ENCODE data around the gene AHNAK2.
"Not testable (repeated sequence)": the region's sequence is repeated elsewhere in the genome, so short reads cannot be mapped to it uniquely, and the experiment has no call there.

AHNAK2 gene

GRCh38 chr14:104971447-104972240 lies 6.5 kb downstream of the AHNAK2 start:
- DNase-seq = no peak

GRCh38 chr14:104970231-104971068 lies 7.7 kb downstream of the AHNAK2 start:
- DNase-seq = no peak

- DNase-seq = no peak
Observed at GRCh38 chr14:104969741-104970230, 8.4 kb downstream of the AHNAK2 start.

- no peak for DNase-seq
Observed at GRCh38 chr14:104968541-104969401, 9.4 kb downstream of the AHNAK2 start.

- no peak for DNase-seq
Observed at GRCh38 chr14:104968153-104968527, 10.0 kb downstream of the AHNAK2 start.

GRCh38 chr14:104967386-104968152 lies 10.6 kb downstream of the AHNAK2 start:
- DNase-seq = no peak

GRCh38 chr14:104966981-104967385 lies 11.2 kb downstream of the AHNAK2 start:
- DNase-seq = no peak

GRCh38 chr14:104966261-104966865 lies 11.8 kb downstream of the AHNAK2 start:
- DNase-seq = no peak

GRCh38 chr14:104965561-104966231 lies 12.5 kb downstream of the AHNAK2 start:
- no peak for DNase-seq

- no peak for DNase-seq
Observed at GRCh38 chr14:104964546-104964945, 13.6 kb downstream of the AHNAK2 start.

- no peak for DNase-seq
Observed at GRCh38 chr14:104957146-104958113, 20.7 kb downstream of the AHNAK2 start.

GRCh38 chr14:104956290-104956890 lies 21.8 kb downstream of the AHNAK2 start:
- DNase-seq = no peak

- no peak for DNase-seq
Observed at GRCh38 chr14:104955396-104955770, 22.8 kb downstream of the AHNAK2 start.

- no peak for DNase-seq
Observed at GRCh38 chr14:104954746-104955395, 23.3 kb downstream of the AHNAK2 start.

- DNase-seq = no peak
Observed at GRCh38 chr14:104953896-104954656, 24.1 kb downstream of the AHNAK2 start.

- DNase-seq = no peak
Observed at GRCh38 chr14:104953097-104953496, 25.1 kb downstream of the AHNAK2 start.

- DNase-seq = not testable (repeated sequence)
Observed at GRCh38 chr14:104951863-104952657, 26.1 kb downstream of the AHNAK2 start.

All from activated CD4-positive, alpha-beta T cell treated with anti-CD3 and anti-CD28 coated beads, Interleukin-2, Interleukin-6, amounts not matched to agents 100 ng/mL and 50 ng/mL, durations not matched to agents 16 hours and 8 hours (primary cell).